ENCODE results near the gene HDAC1.

DNA sequence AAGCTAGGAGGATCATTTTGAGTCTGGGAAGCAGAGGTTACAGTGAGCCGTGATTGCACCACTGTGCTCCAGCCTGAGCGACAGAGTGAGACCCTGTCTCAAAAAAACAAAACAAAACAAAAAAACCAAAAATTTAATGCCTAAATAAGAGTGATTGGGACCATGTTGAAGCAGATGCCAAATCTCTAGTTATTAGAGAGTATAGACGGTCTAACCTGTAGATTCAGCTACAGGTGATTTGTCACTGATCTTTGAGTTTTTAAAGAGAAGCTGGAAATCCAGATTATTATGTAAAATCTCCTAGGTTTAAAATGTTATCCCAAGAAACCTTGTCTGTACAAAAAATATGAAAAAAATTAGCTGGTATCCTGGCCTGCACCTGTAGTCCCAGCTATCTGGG is 11.5 kb downstream of the HDAC1 start:
- TF ChIP-seq POLR2AphosphoS5 (IDR thresholded peaks at IDR 0.05; ENCODE audit: low read depth, low read length) (no peak), FOXP2 (optimal IDR thresholded peaks at IDR 0.05; ENCODE audit: borderline replicate concordance, extremely low read depth, extremely low read length, insufficient read depth) (no peak), TAF1 (IDR thresholded peaks at IDR 0.05; ENCODE audit: borderline replicate concordance, insufficient read depth, low read length) (no peak)
- TF ChIP-seq, protein P1, sequence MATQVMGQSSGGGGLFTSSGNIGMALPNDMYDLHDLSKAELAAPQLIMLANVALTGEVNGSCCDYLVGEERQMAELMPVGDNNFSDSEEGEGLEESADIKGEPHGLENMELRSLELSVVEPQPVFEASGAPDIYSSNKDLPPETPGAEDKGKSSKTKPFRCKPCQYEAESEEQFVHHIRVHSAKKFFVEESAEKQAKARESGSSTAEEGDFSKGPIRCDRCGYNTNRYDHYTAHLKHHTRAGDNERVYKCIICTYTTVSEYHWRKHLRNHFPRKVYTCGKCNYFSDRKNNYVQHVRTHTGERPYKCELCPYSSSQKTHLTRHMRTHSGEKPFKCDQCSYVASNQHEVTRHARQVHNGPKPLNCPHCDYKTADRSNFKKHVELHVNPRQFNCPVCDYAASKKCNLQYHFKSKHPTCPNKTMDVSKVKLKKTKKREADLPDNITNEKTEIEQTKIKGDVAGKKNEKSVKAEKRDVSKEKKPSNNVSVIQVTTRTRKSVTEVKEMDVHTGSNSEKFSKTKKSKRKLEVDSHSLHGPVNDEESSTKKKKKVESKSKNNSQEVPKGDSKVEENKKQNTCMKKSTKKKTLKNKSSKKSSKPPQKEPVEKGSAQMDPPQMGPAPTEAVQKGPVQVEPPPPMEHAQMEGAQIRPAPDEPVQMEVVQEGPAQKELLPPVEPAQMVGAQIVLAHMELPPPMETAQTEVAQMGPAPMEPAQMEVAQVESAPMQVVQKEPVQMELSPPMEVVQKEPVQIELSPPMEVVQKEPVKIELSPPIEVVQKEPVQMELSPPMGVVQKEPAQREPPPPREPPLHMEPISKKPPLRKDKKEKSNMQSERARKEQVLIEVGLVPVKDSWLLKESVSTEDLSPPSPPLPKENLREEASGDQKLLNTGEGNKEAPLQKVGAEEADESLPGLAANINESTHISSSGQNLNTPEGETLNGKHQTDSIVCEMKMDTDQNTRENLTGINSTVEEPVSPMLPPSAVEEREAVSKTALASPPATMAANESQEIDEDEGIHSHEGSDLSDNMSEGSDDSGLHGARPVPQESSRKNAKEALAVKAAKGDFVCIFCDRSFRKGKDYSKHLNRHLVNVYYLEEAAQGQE (IDR thresholded peaks at IDR 0.05; ENCODE audit: insufficient read depth in 1 of 2, low read depth in 2 of 2, low read length in 2 of 2): no peak

All from PFSK-1 (cell line).